Esophagus muscularis mucosa (tissue), 4 donors: ENCODE measurements around the gene PNPLA3. TPM values are rescaled to one million over a fixed set of nuclear protein-coding genes. Genes with fewer than 3 reads are reported as not detected.

ENCODE experiments used
- DNase-seq: peaks from one replicate; pipeline ENCODE4 v3.0.0-alpha.2; 2017; ENCODE audit errors: extremely low spot score
- H3K27ac ChIP-seq, 4 donors: fragments of 200-600 bp; sonication (generic); replicated peaks in 1 of 4; 1 replicate in 3 of 4; 2 replicates in 1 of 4; pipeline ENCODE4 v1.5.1; 2016 to 2019; ENCODE audit warnings: mild to moderate bottlenecking in 1 of 4
- H3K27me3 ChIP-seq, 4 donors: fragments of 200-600 bp; sonication (generic); one replicate each; pipeline versions ENCODE4 v1.5.1 to v1.6.0; 2016 to 2019
- H3K36me3 ChIP-seq, 4 donors: fragments of 200-600 bp; sonication (generic); one replicate each; pipeline ENCODE4 v1.5.1; 2016 to 2019
- H3K4me1 ChIP-seq, 4 donors: fragments of 200-600 bp; sonication (generic); one replicate each; pipeline ENCODE4 v1.5.1; 2016 to 2019
- H3K4me3 ChIP-seq, 4 donors: fragments of 200-600 bp; sonication (generic); 1 replicate in 2 of 4; 2 replicates in 2 of 4; pipeline ENCODE4 v1.5.1; 2016 to 2019; ENCODE audit warnings: mild to moderate bottlenecking in 4 of 4, moderate library complexity in 1 of 4
- H3K9me3 ChIP-seq, 4 donors: fragments of 200-600 bp; sonication (generic); 1 replicate in 3 of 4; 2 replicates in 1 of 4; pipeline ENCODE4 v1.5.1; 2016 to 2019
- CTCF ChIP-seq, 3 experiments: fragments of 200-600 bp in 2 of 3; fragments of 450-650 bp in 1 of 3; sonication (generic) in 2 of 3; IDR thresholded peaks; one replicate each; pipeline ENCODE4 v1.5.1; 2017 to 2019; ENCODE audit warnings: antibody characterized with exemption in 3 of 3, mild to moderate bottlenecking in 2 of 3, moderate library complexity in 1 of 3
- EP300 ChIP-seq: sonication (generic); formaldehyde crosslinking; IDR thresholded peaks from one replicate; pipeline ENCODE4 v1.6.1; 2017; ENCODE audit warnings: antibody characterized with exemption
- POLR2A ChIP-seq: fragments of 450-650 bp; IDR thresholded peaks from one replicate; pipeline ENCODE4 v1.6.1; 2017; ENCODE audit warnings: antibody characterized with exemption, moderate library complexity, mild to moderate bottlenecking, low read depth
- POLR2AphosphoS5 ChIP-seq, 2 donors: sonication (generic); formaldehyde crosslinking; IDR thresholded peaks; one replicate each; pipeline ENCODE4 v1.6.1; 2017; ENCODE audit warnings: antibody characterized with exemption in 2 of 2
- WGBS: methylation state at CpG from one replicate; pipeline ENCODE4 v1.1.5; 2018; 5-methylcytosine and 5-hydroxymethylcytosine counted together
- intact Hi-C: fragments of 100-400 bp; cut with DNase I; formaldehyde crosslinking; loops from one replicate; pipeline ENCODE4 v1.15.1; 2023
- total RNA-seq, 4 donors: library from RNA; depleted of rRNA; stranded (reverse); fragments of >200 nt; gene quantifications; one replicate each; pipeline versions ENCODE4 v1.1.0 to v1.2.1, GENCODE V29; 2016

Gene PNPLA3
- total RNA-seq, 4 donors from 2014 or later = 0.39 TPM; not detected in 3

GRCh38 chr22:43971112-43971511, 47.5 kb downstream of the PNPLA3 start:
- Histone ChIP-seq H3K36me3 (peaks cover 73 to 95% (median 88%) of the 10 kb centered on the region in 4 donors), H3K4me1 (no peaks in the 10 kb centered on the region), H3K27me3 (no peaks in the 10 kb centered on the region), H3K4me3 (no peak overlapping the region), H3K27ac (no peak overlapping the region), H3K9me3 (no peaks in the 10 kb centered on the region)
- no peak for DNase-seq
- 89% methylated on average over 8 of the region's 8 CpGs for WGBS
- intact Hi-C loops = no loop called here
- no peak for TF ChIP-seq EP300
- no peak for TF ChIP-seq CTCF (IDR thresholded peaks at IDR 0.05)
- no peak for TF ChIP-seq POLR2A
- no peak for TF ChIP-seq POLR2AphosphoS5 (IDR thresholded peaks at IDR 0.05)

DNA sequence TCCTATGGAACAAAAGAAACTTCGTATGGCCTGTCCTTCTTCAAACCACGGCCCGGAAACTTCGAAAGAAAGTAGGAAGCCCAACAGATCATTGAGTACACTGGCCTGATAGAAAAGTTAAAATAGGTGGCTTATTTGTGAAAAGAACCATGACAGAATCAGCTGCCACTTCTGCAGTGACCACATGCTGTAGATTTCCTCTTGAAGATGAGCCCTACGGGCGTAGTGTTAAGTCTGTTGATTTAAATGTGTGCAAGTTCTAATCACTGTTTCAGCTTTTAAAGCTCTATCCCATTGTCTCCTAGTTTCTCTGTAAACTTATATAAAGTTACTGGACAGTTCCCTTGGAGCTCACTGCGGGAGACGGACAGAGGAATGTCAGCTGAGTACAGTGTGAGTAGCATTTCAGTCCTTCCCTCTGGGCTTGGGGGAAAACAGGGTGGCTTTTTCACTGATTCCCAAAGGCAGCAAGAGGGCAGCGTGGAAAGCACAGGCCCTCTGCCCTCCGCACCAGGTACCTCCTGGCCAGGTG, 49.4 kb downstream of the PNPLA3 start:
- Histone ChIP-seq H3K9me3 (no peaks in the 10 kb centered on the region), H3K4me1 (no peaks in the 10 kb centered on the region), H3K36me3 (peaks cover 57 to 95% (median 89%) of the 10 kb centered on the region in 4 donors), H3K27me3 (no peaks in the 10 kb centered on the region), H3K27ac (no peak overlapping the region), H3K4me3 (no peak overlapping the region)
- intact Hi-C loops = no loop called here
- DNase-seq = no peak
- 95% methylated on average over 9 of the region's 10 CpGs for WGBS
- TF ChIP-seq CTCF (IDR thresholded peaks at IDR 0.05) (no peak), POLR2AphosphoS5 (IDR thresholded peaks at IDR 0.05) (no peak), POLR2A (no peak), EP300 (no peak)

DNA sequence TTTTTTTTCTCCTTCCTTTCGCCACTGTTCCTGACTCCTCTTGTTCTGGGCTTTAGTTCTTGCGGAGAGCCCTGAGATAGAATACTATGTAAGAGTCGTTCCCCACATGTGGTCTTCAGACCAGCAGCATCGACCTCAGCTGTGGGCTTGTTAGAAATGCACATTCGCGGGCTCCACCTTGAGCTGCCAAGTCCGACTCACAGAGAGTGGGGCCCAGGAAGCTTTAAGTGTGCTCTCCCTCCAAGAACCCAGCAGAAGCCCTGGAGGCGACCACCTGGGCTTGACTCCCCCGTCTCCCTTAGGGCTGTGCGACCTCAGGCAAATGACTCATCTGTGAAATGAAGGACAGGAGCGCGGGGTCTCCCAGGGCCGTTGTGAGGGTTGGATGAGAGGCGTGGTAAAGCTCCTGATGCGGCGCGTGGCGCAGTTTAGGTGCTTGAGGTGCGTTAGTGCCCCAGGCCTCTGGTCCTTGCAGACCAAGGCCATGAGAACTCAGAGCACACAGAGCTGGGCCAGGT, 50.5 kb downstream of the PNPLA3 start:
- H3K4me1 ChIP-seq = no peaks in the 10 kb centered on the region
- TF ChIP-seq POLR2AphosphoS5 (IDR thresholded peaks at IDR 0.05) (no peak), EP300 (no peak), CTCF (IDR thresholded peaks at IDR 0.05) (no peak), POLR2A (no peak)
- no peak overlapping the region for H3K27ac ChIP-seq
- 87% methylated on average over 19 of the region's 19 CpGs for WGBS
- H3K27me3 ChIP-seq = no peaks in the 10 kb centered on the region
- DNase-seq = no peak
- no peak overlapping the region for H3K4me3 ChIP-seq
- peaks cover 61 to 95% (median 89%) of the 10 kb centered on the region in 4 donors for H3K36me3 ChIP-seq
- intact Hi-C loops = no loop called here
- no peaks in the 10 kb centered on the region for H3K9me3 ChIP-seq

GRCh38 chr22:43975041-43975440, 51.4 kb downstream of the PNPLA3 start:
- peaks cover 64 to 95% (median 90%) of the 10 kb centered on the region in 4 donors for H3K36me3 ChIP-seq
- H3K27me3 ChIP-seq = no peaks in the 10 kb centered on the region
- H3K4me1 ChIP-seq = no peaks in the 10 kb centered on the region
- no peak overlapping the region for H3K4me3 ChIP-seq
- DNase-seq = no peak
- TF ChIP-seq POLR2A = no peak
- TF ChIP-seq POLR2AphosphoS5 (IDR thresholded peaks at IDR 0.05) = no peak
- no peak for TF ChIP-seq CTCF (IDR thresholded peaks at IDR 0.05)
- no peak for TF ChIP-seq EP300
- no peak overlapping the region for H3K27ac ChIP-seq
- no peaks in the 10 kb centered on the region for H3K9me3 ChIP-seq
- intact Hi-C loops = no loop called here
- 71% methylated on average over 4 of the region's 4 CpGs for WGBS
